GM23338 (cell line): ENCODE results near the gene ERVK3-1.

Source experiments
- CREB1 ChIP-seq: fragments of 250-450 bp; sonication (Bioruptor Pico); IDR thresholded peaks from 2 replicates; pipeline ENCODE4 v1.5.0; 2020; ENCODE audit warnings: low read depth, mild to moderate bottlenecking, moderate library complexity
- EZH2 ChIP-seq: fragments of 200-600 bp; sonication (generic); IDR thresholded peaks from one replicate; pipeline ENCODE4 v1.8.0; 2017; ENCODE audit warnings: antibody characterized with exemption, mild to moderate bottlenecking, low read depth; ENCODE audit not compliant: unreplicated experiment
- EZH2phosphoT487 ChIP-seq: fragments of 200-600 bp; sonication (generic); IDR thresholded peaks from one replicate; pipeline ENCODE4 v1.8.1; 2018; ENCODE audit warnings: antibody characterized with exemption; ENCODE audit not compliant: unreplicated experiment
- JUNB ChIP-seq: IDR thresholded peaks from one replicate; pipeline ENCODE4 v1.6.1; 2016; ENCODE audit warnings: antibody characterized with exemption; ENCODE audit not compliant: unreplicated experiment
- NANOG ChIP-seq: IDR thresholded peaks from 2 replicates; pipeline ENCODE4 v1.6.1; 2016; ENCODE audit warnings: antibody characterized with exemption, borderline replicate concordance
- POLR2AphosphoS5 ChIP-seq: IDR thresholded peaks from 2 replicates; pipeline ENCODE4 v1.6.1; 2016; ENCODE audit warnings: antibody characterized with exemption, low read depth
- REST ChIP-seq: IDR thresholded peaks from one replicate; pipeline ENCODE4 v1.6.1; 2018; ENCODE audit warnings: antibody characterized with exemption; ENCODE audit not compliant: unreplicated experiment
- ZNF114 ChIP-seq: fragments of 250-450 bp; sonication (Bioruptor Pico); IDR thresholded peaks from 2 replicates; pipeline ENCODE4 v1.5.0; 2020; ENCODE audit warnings: mild to moderate bottlenecking, moderate library complexity
- ZNF331 ChIP-seq: fragments of 250-450 bp; sonication (Bioruptor Pico); IDR thresholded peaks from 2 replicates; pipeline ENCODE4 v1.5.0; 2020; ENCODE audit warnings: low read depth, mild to moderate bottlenecking, moderate library complexity
- TF ChIP-seq, protein P1 (sequence below), 2 experiments: fragments of 200-600 bp in 1 of 2; sonication (generic) in 1 of 2; conservative IDR thresholded peaks; 2 replicates each; pipeline versions ENCODE4 v1.5.1 to v1.6.1; 2016 to 2017; ENCODE audit warnings: antibody characterized with exemption in 2 of 2, low read depth in 2 of 2, mild to moderate bottlenecking in 2 of 2, moderate library complexity in 1 of 2
- TF ChIP-seq, protein P2 (sequence below): fragments of 250-450 bp; sonication (Bioruptor Pico); IDR thresholded peaks from 2 replicates; pipeline ENCODE4 v1.5.0; 2020; ENCODE audit warnings: mild to moderate bottlenecking, moderate library complexity

- TF ChIP-seq, protein P1, sequence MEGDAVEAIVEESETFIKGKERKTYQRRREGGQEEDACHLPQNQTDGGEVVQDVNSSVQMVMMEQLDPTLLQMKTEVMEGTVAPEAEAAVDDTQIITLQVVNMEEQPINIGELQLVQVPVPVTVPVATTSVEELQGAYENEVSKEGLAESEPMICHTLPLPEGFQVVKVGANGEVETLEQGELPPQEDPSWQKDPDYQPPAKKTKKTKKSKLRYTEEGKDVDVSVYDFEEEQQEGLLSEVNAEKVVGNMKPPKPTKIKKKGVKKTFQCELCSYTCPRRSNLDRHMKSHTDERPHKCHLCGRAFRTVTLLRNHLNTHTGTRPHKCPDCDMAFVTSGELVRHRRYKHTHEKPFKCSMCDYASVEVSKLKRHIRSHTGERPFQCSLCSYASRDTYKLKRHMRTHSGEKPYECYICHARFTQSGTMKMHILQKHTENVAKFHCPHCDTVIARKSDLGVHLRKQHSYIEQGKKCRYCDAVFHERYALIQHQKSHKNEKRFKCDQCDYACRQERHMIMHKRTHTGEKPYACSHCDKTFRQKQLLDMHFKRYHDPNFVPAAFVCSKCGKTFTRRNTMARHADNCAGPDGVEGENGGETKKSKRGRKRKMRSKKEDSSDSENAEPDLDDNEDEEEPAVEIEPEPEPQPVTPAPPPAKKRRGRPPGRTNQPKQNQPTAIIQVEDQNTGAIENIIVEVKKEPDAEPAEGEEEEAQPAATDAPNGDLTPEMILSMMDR (conservative IDR thresholded peaks at IDR 0.05; ENCODE audit: low read depth in 2 of 2) = no peak
- TF ChIP-seq POLR2AphosphoS5 (no peak), REST (no peak), EZH2 (no peak), CREB1 (CRISPR knock-in tag) (no peak), JUNB (no peak), EZH2phosphoT487 (no peak), ZNF114 (CRISPR knock-in tag) (no peak), NANOG (no peak), ZNF331 (CRISPR knock-in tag) (no peak)
- TF ChIP-seq, protein P2, sequence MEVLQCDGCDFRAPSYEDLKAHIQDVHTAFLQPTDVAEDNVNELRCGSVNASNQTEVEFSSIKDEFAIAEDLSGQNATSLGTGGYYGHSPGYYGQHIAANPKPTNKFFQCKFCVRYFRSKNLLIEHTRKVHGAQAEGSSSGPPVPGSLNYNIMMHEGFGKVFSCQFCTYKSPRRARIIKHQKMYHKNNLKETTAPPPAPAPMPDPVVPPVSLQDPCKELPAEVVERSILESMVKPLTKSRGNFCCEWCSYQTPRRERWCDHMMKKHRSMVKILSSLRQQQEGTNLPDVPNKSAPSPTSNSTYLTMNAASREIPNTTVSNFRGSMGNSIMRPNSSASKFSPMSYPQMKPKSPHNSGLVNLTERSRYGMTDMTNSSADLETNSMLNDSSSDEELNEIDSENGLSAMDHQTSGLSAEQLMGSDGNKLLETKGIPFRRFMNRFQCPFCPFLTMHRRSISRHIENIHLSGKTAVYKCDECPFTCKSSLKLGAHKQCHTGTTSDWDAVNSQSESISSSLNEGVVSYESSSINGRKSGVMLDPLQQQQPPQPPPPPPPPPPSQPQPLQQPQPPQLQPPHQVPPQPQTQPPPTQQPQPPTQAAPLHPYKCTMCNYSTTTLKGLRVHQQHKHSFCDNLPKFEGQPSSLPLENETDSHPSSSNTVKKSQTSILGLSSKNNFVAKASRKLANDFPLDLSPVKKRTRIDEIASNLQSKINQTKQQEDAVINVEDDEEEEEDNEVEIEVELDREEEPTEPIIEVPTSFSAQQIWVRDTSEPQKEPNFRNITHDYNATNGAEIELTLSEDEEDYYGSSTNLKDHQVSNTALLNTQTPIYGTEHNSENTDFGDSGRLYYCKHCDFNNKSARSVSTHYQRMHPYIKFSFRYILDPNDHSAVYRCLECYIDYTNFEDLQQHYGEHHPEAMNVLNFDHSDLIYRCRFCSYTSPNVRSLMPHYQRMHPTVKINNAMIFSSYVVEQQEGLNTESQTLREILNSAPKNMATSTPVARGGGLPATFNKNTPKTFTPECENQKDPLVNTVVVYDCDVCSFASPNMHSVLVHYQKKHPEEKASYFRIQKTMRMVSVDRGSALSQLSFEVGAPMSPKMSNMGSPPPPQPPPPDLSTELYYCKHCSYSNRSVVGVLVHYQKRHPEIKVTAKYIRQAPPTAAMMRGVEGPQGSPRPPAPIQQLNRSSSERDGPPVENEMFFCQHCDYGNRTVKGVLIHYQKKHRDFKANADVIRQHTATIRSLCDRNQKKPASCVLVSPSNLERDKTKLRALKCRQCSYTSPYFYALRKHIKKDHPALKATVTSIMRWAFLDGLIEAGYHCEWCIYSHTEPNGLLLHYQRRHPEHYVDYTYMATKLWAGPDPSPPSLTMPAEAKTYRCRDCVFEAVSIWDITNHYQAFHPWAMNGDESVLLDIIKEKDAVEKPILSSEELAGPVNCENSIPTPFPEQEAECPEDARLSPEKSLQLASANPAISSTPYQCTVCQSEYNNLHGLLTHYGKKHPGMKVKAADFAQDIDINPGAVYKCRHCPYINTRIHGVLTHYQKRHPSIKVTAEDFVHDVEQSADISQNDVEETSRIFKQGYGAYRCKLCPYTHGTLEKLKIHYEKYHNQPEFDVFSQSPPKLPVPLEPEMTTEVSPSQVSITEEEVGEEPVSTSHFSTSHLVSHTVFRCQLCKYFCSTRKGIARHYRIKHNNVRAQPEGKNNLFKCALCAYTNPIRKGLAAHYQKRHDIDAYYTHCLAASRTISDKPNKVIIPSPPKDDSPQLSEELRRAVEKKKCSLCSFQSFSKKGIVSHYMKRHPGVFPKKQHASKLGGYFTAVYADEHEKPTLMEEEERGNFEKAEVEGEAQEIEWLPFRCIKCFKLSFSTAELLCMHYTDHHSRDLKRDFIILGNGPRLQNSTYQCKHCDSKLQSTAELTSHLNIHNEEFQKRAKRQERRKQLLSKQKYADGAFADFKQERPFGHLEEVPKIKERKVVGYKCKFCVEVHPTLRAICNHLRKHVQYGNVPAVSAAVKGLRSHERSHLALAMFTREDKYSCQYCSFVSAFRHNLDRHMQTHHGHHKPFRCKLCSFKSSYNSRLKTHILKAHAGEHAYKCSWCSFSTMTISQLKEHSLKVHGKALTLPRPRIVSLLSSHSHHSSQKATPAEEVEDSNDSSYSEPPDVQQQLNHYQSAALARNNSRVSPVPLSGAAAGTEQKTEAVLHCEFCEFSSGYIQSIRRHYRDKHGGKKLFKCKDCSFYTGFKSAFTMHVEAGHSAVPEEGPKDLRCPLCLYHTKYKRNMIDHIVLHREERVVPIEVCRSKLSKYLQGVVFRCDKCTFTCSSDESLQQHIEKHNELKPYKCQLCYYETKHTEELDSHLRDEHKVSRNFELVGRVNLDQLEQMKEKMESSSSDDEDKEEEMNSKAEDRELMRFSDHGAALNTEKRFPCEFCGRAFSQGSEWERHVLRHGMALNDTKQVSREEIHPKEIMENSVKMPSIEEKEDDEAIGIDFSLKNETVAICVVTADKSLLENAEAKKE (CRISPR knock-in tag) = no peak
Measured at GRCh38 chr19:58268344-58268743, 36.8 kb upstream of the ERVK3-1 start.
